OCI-M1 (cell line): ENCODE measurements around the gene ACACB.
A peak's percentile ranks its signal among the peaks of the same experiment; 100 is the strongest.

Experiments
- DNase-seq: peaks from one replicate; lab custom pipeline; 2025; lab: John Stamatoyannopoulos, UW

The ACACB gene

DNA sequence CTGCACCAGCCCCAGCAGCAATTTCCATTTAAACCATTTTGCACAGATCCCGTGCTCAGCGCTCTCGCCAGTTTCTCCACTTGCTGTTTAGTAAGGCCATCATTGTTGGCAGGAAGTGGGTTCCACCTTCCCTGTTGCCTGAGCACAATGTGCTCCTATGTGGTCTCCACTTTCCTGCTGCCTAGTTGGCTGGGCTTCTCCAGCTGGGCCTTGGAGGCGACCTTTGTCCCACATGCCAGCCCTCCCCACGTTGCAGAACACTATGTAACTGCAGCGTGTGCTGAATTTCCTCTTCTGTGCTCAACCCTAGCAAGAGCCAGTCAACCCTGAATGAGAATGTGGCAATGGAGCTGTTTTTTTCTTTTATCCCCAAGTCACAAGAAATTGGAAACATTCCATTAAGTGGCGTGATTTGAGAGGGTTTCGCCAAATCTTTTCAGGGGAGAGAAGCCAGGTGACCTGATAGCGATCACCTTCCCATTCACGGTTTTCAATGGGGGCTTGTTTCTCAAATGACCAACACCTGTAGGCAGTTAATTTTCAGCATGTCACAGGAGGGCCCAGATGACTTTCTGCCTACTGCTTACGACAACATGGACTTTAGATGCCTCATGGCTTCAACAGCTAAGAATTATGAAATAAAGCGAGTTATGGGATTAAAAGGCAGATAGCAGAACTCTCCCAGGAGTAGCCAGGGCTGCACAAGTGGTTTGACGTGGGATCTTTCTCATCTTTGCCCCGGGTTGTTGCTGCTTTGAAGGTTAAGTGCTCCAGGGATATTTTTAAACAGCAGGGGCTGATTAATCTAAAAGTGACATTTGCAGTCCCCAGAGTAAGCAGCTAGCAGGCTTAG, at the start of gene ACACB:
Gene ACACB (plus strand): TSS at position 830 of the 853 bp plus-strand sequence. CDS start 22,819 bp downstream, outside the sequence.
- no peak for DNase-seq

DNA sequence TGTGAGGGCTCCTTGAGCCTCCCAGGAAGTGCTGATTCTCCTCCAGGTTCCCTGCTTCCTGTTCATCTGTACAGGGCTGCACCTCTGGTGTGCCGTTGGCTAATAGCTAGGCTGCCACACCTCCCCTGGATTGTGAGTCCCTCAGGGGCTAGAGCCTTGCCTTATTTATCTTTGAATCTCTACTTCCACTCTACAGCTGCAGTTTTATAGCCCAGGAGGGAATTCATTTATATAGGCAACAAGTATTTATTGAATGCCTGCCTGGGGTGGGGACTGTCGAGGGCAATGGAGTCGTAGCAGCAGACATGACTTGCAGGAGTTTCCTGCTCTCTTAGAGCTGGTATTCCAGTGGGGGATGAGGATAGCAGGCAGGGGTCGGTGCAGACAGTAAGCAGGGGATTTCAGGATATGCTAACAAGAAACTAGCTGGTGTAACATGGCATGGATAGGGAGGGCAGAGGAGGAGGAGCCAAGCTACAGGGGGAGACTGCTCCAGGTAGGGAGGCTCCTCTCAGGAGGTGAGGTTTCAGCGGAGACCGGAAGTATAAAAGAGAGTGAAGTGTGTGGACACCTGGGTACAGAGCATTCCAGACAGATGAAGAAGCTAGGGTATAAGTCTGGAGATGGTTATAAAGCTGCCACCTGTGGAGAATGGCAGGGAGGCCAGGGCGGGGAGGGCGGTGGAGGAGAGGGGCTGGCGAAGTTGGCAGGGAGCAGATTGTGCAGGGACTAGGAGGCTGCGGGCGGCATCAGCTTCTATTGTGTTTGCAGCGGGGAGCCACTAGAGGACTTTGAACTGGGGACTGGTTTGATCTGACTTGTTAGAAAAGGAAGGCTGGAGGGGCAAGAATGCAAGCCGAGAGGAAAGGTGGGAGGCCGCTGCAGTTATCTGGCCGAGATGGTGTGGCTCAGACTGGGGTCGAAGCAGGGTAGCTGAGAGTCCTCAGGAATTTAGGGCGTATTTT, 46.8 kb upstream of the ACACB start:
- no peak for DNase-seq

- no peak for DNase-seq
Observed at GRCh38 chr12:109074866-109075265, 41.5 kb upstream of the ACACB start.

GRCh38 chr12:109082751-109083150, 33.6 kb upstream of the ACACB start:
- no peak for DNase-seq

DNA sequence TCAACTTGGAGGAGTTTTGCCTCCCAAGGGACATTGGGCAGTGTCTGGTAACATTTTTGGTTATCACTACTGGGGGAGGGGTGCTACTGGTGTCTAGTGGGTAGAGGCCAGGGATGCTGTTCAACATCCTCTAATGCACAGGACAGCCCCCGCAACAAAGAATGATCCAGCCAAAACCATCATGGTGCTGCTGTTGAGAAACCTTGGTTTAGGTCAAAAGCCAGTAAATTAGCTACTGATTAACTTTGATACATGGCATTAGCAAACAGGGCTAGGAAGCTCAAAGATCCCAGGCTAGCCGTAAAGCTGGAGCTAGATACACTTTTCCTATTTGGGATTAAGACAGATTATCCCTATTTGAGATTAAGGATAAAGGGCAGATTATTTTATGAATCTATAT, 32.0 kb upstream of the ACACB start:
- DNase-seq, result no peak

GRCh38 chr12:109085590-109085989, 30.8 kb upstream of the ACACB start:
- no peak for DNase-seq

DNA sequence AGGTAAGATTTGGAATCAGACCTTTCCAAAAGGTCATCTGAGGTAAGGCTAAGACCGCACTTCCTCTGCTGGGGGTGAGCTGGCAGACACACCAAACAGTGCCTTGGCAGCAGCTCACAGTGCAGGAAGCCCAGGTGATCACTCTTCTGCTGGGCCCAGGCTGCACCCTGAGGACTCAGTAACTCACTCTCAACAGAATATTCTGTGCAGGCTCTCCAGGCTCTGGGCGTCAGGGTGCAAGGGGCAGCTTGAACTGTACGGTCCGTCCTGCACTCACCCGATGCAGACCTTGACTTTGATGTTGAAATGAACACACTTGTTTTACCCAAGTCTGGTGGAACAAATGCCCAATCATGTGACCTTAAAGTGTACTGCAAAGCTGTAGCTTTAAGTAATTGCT, 29.1 kb upstream of the ACACB start:
- no peak for DNase-seq

GRCh38 chr12:109088818-109089217, 27.6 kb upstream of the ACACB start:
- no peak for DNase-seq

GRCh38 chr12:109089683-109090082, 26.7 kb upstream of the ACACB start:
- DNase-seq, result no peak

- DNase-seq, result peak; percentile 27
Observed at GRCh38 chr12:109092497-109093021, 23.8 kb upstream of the ACACB start.

GRCh38 chr12:109093022-109093918, 23.1 kb upstream of the ACACB start, which contains the start of gene ALKBH2:
Gene ALKBH2 (minus strand): TSS chr12:109093472. CDS start chr12:109092786, 686 bp downstream.
- DNase-seq, result peak; percentile 96

DNA sequence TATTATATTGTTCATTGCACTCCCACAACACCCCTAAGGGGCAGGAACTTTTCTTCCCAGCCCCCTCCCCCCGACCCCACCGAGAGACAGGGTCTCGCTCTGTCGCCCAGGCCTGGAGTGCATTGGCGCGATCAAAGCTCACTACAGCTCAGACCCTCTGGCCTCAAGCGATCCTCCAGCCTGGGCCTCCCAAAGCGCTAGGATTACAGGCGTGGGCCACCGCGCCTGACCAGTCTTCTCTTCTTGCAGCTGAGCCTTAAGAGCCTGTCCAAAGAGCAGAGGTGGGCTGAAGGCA, 19.3 kb upstream of the ACACB start:
- DNase-seq, result no peak

- peak; percentile 97 for DNase-seq
Observed at GRCh38 chr12:109097435-109098182, 18.8 kb upstream of the ACACB start, which contains the start of gene UNG. Gene UNG (plus strand): TSS chr12:109097597. CDS start chr12:109097680, 83 bp downstream.

DNA sequence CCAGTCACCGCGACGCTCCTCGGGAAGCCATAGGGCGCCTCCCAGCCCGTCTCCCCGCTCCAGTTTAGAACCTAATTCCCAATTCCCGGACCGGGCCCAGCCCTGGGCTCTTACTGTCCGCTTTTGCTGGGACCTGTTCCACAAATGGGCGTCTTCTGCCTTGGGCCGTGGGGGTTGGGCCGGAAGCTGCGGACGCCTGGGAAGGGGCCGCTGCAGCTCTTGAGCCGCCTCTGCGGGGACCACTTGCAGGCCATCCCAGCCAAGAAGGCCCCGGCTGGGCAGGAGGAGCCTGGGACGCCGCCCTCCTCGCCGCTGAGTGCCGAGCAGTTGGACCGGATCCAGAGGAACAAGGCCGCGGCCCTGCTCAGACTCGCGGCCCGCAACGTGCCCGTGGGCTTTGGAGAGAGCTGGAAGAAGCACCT, 18.2 kb upstream of the ACACB start:
- DNase-seq, result no peak

DNA sequence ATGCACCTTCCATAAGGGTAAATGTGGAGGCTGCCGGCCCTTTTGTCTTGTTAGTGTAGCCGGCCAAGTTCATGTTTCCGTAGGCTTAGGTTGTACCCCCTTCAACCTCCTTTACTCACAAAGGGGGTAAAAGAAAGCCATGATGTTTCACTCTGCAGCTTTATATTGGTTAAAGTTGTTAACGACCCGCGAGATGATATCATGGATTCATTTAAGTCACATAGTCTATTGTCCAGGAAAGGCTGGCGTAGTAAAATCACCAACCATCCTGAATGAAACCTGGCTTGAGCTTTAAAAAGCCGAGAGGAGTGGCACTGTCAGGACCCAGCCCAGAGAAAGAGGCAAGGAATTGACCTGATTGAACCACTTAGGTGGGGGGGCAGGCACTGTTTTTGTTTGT, 17.7 kb upstream of the ACACB start:
- no peak for DNase-seq

- DNase-seq, result no peak
Observed at GRCh38 chr12:109099431-109100020, 16.9 kb upstream of the ACACB start.

DNA sequence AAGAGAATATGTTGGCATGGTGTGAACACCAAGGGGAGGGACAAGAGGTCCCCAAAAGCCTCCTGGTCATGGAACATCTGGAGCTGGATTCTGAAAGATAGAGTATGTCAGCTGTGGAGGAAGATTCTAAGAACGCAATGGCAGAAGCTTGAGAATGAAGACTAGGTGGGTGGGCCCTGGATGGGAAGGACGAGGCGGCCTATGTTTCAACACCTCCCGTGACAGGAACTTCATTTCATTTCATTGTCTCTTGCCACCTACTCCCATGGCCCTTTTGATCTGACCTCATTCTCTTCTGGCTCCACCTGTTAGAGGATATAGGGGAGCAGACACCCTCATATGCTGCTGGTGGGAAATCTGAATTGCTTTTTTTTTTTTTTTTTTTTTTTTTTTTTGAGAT, 15.6 kb upstream of the ACACB start:
- no peak for DNase-seq

GRCh38 chr12:109102491-109102890, 13.9 kb upstream of the ACACB start:
- DNase-seq, result no peak

- DNase-seq, result no peak
Observed at GRCh38 chr12:109105176-109105575, 11.2 kb upstream of the ACACB start.

DNA sequence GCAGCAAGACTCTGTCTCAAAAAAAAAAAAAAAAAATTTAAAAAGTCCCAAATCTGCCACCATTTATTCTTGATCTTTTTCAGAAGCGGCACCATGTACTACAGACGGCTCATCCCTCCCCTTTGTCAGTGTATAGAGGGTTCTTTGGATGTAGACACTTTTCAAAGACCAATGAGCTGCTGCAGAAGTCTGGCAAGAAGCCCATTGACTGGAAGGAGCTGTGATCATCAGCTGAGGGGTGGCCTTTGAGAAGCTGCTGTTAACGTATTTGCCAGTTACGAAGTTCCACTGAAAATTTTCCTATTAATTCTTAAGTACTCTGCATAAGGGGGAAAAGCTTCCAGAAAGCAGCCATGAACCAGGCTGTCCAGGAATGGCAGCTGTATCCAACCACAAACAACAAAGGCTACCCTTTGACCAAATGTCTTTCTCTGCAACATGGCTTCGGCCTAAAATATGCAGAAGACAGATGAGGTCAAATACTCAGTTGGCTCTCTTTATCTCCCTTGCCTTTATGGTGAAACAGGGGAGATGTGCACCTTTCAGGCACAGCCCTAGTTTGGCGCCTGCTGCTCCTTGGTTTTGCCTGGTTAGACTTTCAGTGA, 6.5 kb upstream of the ACACB start:
- DNase-seq, result no peak
